Kidney tubule cell (primary cell): ENCODE measurements around the gene GATC.

ENCODE experiments used
- DNase-seq: peaks from one replicate; pipeline ENCODE4 v3.0.0-alpha.2; 2018; ENCODE audit warnings: low spot score

GATC gene

GRCh38 chr12:120497524-120498150, 51.4 kb downstream of the GATC start:
- no peak for DNase-seq

GRCh38 chr12:120498870-120499515, 52.7 kb downstream of the GATC start:
- no peak for DNase-seq

- no peak for DNase-seq
Observed at GRCh38 chr12:120500581-120500980, 54.3 kb downstream of the GATC start.

- no peak for DNase-seq
Observed at GRCh38 chr12:120504587-120504986, 58.3 kb downstream of the GATC start.

GRCh38 chr12:120508537-120508936, 62.3 kb downstream of the GATC start:
- no peak for DNase-seq
